HG03439 (cell line): ENCODE measurements around the gene RGMB.
"Not testable (repeated sequence)": the region's sequence is repeated elsewhere in the genome, so short reads cannot be mapped to it uniquely, and the experiment has no call there.

Experiments used
- ATAC-seq: cut with Tn5 transposase; IDR thresholded peaks from one replicate; pipeline ENCODE4 v1.9.1; 2021; ENCODE audit warnings: mild to moderate bottlenecking, moderate library complexity; ENCODE audit not compliant: unreplicated experiment

Gene RGMB, protein sequence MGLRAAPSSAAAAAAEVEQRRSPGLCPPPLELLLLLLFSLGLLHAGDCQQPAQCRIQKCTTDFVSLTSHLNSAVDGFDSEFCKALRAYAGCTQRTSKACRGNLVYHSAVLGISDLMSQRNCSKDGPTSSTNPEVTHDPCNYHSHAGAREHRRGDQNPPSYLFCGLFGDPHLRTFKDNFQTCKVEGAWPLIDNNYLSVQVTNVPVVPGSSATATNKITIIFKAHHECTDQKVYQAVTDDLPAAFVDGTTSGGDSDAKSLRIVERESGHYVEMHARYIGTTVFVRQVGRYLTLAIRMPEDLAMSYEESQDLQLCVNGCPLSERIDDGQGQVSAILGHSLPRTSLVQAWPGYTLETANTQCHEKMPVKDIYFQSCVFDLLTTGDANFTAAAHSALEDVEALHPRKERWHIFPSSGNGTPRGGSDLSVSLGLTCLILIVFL

DNA sequence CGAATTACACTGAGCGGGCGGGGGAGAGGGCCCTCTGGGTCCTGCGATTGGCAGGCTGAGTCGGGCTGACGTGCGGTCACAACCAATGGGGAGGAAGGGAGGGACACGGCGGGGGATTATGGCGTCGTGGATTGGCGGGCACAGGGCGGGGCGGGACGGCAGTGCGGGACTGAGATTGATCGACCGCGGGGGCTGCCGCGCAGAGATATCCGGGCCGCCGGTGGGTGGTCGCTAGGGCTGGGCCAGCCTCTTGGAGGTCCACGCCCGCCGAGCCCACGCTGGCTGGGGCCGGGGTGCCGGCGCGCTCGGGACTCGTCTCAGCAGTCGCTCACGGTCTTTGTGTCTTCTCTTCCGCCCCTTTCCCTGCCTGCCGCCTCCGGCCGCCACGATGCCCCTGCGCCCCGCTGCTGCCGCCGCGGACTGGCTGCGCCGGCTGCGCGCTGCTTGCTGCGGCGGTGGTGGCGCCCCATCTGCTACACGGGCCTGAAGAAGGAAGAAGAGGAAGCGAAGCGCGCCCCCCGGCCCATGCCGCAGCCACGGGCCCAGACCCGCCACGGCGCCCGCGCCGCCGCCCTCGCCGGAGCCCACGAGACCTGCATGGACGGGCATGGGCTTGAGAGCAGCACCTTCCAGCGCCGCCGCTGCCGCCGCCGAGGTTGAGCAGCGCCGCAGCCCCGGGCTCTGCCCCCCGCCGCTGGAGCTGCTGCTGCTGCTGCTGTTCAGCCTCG, at the start of gene RGMB:
Gene RGMB, plus strand, starts transcription at position 200 of the 728 bp plus-strand sequence. Its CDS starts 408 bp downstream, at position 608.
- ATAC-seq, result peak; percentile 83

DNA sequence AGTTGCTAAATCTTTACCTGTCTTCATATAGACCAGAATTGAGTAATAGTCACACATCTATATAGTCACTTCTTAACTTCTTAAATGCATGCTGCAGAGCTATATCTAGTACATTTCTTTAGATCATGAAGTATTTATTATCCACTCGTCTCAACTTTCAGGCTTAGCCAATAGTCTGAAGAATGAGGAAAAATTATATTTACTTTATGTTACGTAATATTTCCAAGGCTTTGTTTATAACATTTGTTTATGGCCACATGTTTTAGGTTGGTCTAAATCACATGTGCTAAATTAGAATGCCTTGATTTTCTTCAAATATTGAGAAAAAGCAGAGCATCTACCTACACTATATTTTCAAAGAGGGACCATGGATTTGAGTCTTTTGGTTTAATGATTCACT, 47.2 kb upstream of the RGMB start:
- no peak for ATAC-seq

DNA sequence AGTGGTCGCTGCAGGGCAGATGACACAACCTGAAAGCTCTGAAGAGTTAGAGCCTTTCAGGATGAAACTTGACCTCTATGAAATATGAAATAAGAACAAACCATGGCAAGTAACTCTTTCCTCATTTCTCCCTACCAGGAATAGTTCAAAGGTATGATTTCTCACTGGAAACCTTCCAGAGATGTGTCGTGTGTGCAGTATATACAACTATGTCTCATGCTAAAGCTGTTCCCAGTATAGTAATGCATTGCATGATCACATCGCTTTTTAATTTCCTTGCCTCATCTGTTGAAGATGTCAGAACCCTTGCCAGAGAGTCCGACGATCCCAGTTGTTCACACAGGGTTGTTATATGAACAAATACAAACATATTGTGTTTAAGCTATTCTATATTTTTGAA, 45.8 kb upstream of the RGMB start:
- no peak for ATAC-seq

DNA sequence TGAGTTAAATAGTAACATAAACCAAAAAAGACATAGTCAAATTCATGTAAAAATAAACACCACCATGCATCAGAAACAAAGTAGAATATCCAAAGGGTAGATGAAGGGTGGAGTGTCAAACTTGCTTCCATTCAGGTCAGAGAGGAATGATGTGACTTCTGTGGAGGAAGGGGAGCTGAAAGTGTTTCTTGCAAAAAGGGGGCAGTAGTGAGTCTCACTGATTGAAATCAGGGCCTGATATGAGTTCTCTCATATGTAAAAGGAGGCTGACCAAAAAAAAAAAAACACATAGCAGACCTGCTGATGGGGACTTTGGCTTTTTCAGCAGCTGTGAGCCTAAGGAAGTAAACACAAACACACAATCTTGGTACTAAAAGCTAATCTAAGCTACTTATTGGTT, 38.8 kb upstream of the RGMB start:
- ATAC-seq, result no peak

DNA sequence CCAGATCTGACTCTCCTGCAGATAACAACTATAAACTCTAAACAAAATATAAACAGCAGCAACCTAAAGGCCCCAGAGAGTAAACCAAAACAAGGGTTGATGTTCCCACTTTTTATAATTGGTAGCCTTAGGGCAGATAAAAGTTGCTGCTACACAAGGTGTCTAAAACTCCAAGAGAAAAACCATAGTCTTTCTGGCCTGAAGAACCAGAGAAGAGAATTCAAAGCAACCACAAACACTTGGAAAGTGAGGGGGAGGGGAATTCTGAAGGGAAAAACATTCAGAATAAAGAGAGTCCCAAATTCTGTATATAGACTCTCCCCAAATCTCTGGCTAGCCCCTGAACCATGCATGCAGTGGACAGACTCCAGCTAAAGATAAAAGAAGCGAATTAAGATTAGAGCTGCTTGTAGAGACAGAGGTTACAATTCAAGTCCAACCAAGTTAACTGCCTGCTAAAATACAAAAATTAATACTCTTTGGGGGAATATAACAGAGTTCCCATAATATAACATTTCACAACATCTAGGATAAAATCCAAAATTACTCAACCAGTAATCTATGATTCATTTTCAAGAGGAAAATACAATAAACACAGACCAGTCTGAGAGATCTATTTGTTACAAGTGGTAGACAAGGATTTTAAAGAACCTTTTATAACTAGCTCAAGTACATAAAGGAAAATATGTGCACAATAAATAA, 37.5 kb upstream of the RGMB start:
- no peak for ATAC-seq

DNA sequence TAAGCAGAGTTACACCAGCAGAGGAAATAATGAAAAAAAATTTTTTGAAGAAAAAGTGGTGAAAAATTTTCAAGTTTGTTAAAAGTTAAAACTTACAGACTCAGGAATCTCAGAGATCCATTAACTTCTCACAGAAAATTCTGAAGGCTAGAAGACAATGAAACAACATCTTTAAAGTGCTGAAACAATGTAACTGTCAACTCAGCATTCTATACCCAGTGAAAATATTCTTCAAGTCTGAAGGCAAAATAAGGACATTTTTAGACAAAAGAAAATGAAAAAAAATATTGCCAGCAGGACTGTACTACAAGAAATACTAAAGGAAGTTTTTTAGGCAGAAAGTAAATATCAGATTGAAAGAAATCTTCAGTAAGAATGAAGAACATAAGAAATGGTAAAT, 36.7 kb upstream of the RGMB start:
- no peak for ATAC-seq

DNA sequence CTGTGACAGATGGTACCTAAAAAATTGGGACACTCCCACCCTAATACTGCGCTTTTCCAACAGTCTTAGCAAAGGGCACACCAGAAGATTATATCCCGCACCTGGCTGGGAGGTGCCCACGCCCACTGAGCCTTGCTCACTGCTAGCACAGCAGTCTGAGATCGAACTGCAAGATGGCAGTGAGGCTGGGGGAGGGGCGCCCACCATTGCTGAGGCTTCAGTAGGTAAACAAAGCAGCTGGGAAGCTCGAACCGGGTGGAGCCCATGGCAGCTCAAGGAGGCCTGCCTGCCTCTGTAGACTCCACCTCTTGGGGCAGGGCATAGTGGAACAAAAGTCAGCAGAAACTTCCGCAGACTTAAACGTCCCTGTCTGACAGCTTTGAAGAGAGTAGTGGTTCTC, 36.0 kb upstream of the RGMB start:
- ATAC-seq, result not testable (repeated sequence)

DNA sequence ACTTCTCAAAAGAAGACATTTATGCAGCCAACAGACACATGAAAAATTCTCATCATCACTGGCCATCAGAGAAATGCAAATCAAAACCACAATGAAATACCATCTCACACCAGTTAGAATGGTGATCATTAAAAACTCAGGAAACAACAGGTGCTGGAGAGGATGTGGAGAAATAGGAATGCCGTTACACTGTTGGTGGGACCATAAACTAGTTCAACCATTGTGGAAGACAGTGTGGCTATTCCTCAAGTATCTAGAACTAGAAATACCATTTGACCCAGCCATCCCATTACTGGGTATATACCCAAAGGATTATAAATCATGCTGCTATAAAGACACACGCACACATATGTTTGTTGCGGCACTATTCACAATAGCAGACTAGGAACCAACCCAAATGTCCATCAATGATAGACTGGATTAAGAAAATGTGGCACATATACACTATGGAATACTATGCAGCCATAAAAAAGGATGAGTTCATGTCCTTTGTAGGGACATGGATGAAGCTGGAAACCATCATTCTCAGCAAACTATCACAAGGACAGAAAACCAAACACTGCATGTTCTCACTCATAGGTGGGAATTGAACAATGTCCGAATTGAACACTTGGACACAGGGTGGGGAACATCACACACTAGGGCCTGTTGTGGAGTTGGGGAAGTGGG, 34.8 kb upstream of the RGMB start:
- not testable (repeated sequence) for ATAC-seq

DNA sequence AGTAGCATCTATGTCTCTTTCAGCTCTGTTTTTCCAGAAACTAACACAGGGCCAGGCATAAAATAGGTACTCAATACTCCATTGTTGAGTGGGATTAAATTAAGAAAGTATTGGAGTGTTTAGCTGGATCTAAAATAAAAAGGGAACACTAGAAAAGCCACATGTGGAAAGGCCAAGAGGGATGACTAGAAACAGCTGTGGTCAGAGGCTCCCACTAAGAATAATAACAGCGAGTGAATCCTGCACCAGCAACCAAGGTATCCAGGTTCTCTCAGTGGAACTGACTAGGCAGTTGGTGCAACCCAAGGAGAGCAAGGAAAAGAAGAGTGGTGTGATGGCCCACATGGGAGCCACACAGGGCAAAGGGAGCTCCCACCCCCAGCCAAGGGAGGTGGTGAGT, 31.5 kb upstream of the RGMB start:
- ATAC-seq, result no peak

DNA sequence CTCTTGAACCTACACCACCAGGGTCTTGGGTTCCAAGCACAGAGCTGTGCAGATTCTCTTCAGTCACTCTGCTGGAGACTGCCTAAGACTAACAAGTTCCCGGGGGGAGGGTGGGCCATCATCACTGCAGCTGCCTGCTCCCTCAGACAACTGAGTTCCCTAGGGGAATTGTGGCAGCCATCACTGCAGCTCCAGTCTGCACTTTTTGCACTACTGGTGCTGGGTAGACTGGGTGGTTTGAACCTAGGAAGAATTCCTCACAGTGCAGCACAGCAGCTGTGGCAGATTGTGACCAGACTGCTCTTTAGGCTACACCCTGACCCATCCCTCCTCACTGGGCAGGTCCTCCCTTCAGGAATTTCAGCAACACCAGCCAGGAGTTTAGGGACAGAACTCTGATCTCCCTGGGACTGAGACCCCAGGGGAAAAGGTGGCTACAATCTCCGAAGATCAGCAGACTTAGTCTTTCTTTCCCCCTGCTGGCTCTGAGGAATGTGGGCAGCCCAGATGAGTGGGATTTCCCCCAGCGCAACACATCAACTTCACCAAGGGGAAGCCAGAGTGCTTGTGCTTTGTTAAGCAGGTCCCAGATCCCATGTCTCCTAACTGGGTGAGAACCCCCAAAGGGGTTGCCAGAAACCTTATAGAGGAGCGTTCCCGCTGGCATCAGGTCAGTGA, 30.9 kb upstream of the RGMB start:
- ATAC-seq, result no peak

DNA sequence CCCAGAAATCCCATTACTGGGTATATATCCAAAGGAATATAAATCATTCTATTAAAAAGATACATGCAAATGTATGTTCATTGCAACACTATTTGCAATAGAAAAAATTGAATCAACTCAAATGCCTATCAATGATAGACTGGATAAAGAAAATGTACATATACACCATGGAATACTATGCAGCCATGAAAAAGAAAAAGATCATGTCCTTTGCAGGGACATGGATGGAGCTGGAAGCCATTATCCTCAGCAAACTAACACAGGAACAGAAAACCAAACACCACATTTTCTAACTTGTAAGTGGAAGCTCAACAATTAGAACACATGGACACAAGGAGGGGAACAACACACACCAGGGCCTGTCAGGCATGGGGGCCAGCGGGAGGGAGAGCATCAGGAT, 25.2 kb upstream of the RGMB start:
- not testable (repeated sequence) for ATAC-seq

DNA sequence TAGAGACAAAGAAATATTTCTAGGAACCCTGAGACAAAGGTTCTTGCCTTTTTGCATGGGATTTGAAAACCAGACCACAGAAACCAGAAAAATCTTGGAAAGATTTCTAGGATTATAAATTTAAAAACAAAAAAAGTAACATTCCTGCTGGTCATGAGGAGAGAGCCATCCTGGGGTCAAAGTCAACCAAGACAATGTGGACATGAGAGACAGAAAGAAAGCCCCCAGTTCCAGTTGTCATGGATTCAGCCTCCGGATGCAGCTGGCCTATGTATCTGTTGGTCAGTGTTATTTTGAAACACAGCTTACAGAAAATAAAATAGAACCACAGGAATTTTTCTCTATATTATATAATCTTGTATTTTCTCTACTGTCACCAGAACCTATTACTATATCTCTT, 24.4 kb upstream of the RGMB start:
- no peak for ATAC-seq

DNA sequence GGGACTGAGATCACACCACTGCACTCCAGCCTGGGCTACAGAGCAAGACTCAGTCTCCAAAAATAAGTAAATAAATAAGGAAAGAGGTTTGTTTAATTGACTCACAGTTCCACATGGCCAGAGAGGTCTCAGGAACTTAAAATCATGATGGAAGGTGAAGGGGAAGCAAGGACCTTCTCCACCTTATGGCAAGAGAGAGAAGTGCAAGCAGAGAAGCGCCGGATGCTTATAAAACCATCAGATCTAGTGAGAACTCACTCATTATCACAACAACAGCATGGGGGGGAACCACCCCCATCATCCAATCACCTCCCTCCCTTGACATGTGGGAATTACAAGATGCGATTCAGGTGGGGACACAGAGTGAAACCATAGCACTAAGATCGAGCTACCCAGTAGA, 22.8 kb upstream of the RGMB start:
- peak; percentile 90 for ATAC-seq

DNA sequence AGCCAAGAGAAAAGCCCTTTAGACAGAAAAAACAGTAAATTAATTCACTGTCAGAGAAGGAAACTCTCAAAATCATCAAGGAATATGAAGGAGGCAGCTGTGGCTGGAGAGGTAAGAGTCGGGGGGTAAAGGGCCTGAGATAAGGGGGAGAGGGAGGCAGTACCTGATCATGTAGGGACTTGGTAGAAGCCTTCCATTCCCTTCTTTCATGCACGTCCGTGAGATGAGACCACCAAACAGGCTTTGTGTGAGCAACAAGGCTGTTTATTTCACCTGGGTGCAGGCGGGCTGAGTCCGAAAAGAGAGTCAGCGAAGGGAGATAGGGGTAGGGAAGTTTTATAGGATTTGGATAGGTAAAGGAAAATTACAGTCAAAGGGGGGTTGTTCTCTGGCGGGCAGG, 21.1 kb upstream of the RGMB start:
- not testable (repeated sequence) for ATAC-seq

DNA sequence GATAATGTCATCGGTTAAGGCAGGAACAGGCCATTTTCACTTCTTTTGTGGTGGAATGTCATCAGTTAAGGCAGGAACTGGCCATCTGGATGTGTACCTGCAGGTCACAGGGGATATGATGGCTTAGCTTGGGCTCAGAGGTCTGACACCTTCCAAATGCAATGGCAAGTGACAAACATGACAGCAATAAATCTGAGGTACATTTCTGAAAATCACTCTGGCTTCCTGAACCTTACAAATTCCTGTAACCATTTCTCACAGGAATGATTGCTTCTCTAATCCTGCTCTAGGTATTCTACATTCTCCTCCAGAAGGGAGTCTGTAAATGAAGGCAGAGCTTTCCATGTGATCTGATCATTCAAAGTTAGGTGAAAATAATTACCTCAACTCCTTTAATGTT, 20.7 kb upstream of the RGMB start:
- not testable (repeated sequence) for ATAC-seq

DNA sequence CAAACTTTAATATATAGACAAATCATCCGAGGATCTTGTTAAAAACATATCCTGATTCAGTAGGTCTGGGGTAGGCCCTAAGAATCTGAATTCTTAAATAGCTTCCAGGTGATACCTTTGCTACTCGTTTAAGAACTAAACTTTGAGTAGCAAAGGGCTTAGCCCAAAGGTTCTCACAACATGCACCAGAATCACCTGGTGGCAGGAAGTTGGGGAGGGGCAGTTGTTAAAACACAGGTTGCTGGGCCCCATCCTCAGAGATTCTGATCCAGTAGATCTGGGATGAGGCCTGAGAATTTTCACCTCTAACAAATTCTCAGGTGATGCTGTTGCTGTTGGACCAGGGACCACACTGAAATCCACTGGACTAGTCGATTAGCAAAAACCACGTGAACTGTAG, 20.0 kb upstream of the RGMB start:
- ATAC-seq, result no peak

DNA sequence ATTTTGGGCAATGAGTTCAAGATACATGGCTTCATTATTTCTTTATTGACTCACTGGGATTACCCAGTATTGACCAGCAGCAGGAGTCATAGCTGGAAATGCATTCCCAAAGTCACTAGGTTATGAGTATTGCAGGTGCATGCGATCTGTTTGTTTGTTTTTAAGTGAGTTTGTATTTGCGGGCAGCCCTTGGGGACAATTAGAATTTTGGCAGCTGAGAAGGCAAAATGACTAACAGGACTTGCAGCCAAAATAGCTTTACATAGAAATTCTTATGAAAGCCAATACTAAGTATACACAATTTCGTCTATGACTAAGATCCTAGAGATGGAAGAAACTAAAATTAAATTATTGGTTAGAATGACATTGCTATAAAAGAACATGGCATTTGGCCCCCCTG, 18.1 kb upstream of the RGMB start:
- no peak for ATAC-seq

DNA sequence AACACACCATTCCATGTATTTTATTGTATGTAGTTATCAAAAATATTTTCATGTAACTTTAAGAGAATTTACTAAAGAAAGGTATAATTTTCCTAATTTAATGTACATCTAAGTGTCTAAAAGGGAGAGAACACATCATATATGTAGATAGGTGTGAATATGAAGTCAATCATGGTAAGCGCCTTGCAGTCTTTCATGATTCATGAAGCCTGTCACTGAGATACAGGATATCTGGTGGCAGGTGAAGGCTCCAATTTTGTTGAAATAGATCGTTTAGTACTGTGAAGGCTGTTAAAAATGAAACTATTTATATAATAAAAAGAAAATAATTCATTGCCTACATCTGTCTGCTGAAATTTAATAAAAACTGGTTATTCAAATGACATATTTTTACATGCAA, 15.5 kb upstream of the RGMB start:
- ATAC-seq, result no peak

DNA sequence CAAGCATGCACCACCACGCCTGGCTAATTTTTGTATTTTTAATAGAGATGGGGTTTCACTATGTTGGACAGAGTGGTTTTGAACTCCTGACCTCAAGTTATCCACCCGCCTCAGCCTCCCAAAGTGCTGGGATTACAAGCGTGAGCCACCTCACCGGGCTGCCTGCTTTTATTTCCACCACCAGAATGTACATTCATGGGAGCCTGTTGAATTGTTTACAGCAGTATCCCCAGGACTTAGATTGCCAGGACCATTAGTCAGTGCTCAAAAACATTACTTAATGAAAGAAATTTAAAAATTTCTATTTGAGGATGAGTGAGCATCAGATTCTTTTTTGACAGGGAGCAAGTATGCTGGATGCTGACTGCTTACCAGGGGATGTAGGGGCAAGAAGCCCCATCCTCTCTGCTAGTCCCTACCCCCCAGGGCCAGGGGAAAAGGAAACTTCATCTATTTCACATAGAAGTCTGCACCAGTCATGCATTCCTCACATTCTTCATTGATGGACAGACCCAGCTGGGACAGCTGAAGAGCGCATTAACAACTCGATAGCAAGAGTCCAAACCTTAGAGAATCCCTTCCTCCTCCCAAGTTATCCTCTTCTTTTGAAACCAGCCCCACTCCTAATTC, 10.3 kb upstream of the RGMB start:
- no peak for ATAC-seq

DNA sequence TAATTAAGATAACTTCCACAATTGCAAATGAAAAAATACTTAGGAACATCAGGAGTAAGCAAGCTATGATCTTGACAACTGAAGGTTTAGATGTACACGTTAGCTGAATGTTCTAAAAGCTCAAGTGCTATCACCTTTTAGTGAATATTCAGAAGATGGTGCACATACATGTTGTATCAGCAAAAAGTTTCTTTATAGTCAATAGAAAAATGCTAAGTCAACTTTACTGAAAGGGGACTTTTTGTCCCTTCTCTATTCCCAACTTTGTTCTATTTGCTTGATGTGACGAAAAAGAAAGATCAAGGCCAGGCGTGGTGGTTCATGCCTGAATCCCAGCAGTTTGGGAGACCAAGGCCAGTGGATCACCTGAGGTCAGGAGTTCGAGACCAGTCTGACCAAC, 7.6 kb upstream of the RGMB start:
- no peak for ATAC-seq
